SJCRH30 (cell line): ENCODE results near the gene KIAA1217. TPM values are rescaled to one million over a fixed set of nuclear protein-coding genes. Genes with fewer than 3 reads are reported as not detected.

ENCODE experiments used
- DNase-seq, 2 experiments: peaks; one replicate each; pipeline ENCODE4 v3.0.0-alpha.2; 2015 to 2020
- H3K27ac ChIP-seq: fragments of 250-450 bp; sonication (Bioruptor Pico); 2 replicates; pipeline ENCODE4 v1.5.1; 2020; ENCODE audit warnings: mild to moderate bottlenecking, moderate library complexity
- H3K27me3 ChIP-seq: fragments of 250-450 bp; sonication (Bioruptor Pico); 2 replicates; pipeline ENCODE4 v1.5.1; 2020; ENCODE audit warnings: mild to moderate bottlenecking, moderate library complexity
- H3K36me3 ChIP-seq: fragments of 250-450 bp; sonication (Bioruptor Pico); 2 replicates; pipeline ENCODE4 v1.5.1; 2020; ENCODE audit warnings: mild to moderate bottlenecking, moderate library complexity
- H3K4me1 ChIP-seq: fragments of 250-450 bp; sonication (Bioruptor Pico); 2 replicates; pipeline ENCODE4 v1.5.1; 2020; ENCODE audit warnings: mild to moderate bottlenecking, moderate library complexity
- H3K4me3 ChIP-seq: fragments of 250-450 bp; sonication (Bioruptor Pico); 2 replicates; pipeline ENCODE4 v1.5.1; 2020; ENCODE audit warnings: mild to moderate bottlenecking, moderate library complexity
- H3K9me3 ChIP-seq: fragments of 250-450 bp; sonication (Bioruptor Pico); replicated peaks from 2 replicates; pipeline ENCODE4 v1.5.1; 2020; ENCODE audit warnings: mild to moderate bottlenecking, moderate library complexity
- total RNA-seq: library from RNA; depleted of rRNA; stranded (reverse); fragments of >200 nt; shearing (Covaris generic); gene quantifications from 2 replicates; pipeline ENCODE4 v1.2.3, GENCODE V29; 2014

The KIAA1217 gene
- total RNA-seq, 1 experiment from 2014 or later = 29.7 TPM

GRCh38 chr10:24215603-24216002, 6.7 kb downstream of the KIAA1217 start:
- Histone ChIP-seq H3K36me3 (peaks cover 26% of the 10 kb centered on the region), H3K9me3 (no peaks in the 10 kb centered on the region; the same call in 1 of the 2 replicates), H3K4me3 (no peak overlapping the region), H3K27ac (no peak overlapping the region), H3K4me1 (peaks cover 15% of the 10 kb centered on the region), H3K27me3 (no peaks in the 10 kb centered on the region)
- no peak for DNase-seq

DNA sequence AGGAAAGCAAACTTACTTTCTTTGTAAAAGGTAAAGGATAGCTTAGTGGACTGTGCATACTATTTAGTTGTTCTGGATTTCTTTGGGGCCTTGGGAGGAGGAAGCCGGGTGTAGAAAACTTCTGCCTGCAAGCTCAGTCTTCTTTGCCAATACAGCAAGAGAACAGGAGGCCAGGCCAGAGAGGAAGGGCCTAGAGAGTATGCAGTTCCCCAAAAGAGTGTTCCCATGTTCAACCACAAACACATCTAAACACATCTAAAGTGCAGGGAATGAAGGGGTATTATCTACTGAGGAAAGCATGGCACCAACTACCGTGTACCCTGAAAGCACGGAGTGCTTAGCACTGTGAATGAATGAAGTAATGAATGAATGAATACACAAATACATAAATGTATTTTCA, 11.0 kb downstream of the KIAA1217 start:
- Histone ChIP-seq H3K9me3 (no peaks in the 10 kb centered on the region; the same call in 1 of the 2 replicates), H3K27ac (no peak overlapping the region), H3K36me3 (peaks cover 57% of the 10 kb centered on the region), H3K27me3 (no peaks in the 10 kb centered on the region), H3K4me3 (no peak overlapping the region), H3K4me1 (peaks cover 5% of the 10 kb centered on the region; the same call in 1 of the 2 replicates)
- no peak for DNase-seq

GRCh38 chr10:24223341-24223740, 14.4 kb downstream of the KIAA1217 start:
- peaks cover 81% of the 10 kb centered on the region for H3K36me3 ChIP-seq
- H3K4me3 ChIP-seq = no peak overlapping the region
- H3K4me1 ChIP-seq = no peaks in the 10 kb centered on the region
- DNase-seq = no peak
- H3K27me3 ChIP-seq = no peaks in the 10 kb centered on the region
- H3K27ac ChIP-seq = no peak overlapping the region
- no peaks in the 10 kb centered on the region for H3K9me3 ChIP-seq

DNA sequence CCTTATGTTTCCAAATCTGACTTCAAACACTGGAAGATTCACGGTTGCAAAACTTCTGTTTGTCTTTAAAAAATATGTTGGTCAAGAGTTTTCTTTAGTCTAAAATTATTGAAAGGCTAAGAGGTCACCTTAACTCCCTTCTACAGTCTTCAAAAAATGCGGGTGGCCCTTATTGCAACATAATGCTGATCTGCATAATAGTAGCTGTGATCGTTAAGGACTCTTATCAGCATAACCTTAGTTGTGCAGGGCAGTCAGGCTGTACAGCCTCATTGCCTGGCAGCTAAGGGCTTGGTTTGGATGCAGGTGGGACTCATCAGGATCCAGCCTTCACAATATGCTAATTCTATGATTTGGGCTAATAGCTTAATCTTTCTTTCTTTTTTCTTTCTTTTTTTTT, 15.0 kb downstream of the KIAA1217 start:
- Histone ChIP-seq H3K9me3 (no peaks in the 10 kb centered on the region), H3K4me3 (no peak overlapping the region), H3K4me1 (no peaks in the 10 kb centered on the region), H3K36me3 (peaks cover 81% of the 10 kb centered on the region), H3K27me3 (no peaks in the 10 kb centered on the region), H3K27ac (no peak overlapping the region)
- no peak for DNase-seq

DNA sequence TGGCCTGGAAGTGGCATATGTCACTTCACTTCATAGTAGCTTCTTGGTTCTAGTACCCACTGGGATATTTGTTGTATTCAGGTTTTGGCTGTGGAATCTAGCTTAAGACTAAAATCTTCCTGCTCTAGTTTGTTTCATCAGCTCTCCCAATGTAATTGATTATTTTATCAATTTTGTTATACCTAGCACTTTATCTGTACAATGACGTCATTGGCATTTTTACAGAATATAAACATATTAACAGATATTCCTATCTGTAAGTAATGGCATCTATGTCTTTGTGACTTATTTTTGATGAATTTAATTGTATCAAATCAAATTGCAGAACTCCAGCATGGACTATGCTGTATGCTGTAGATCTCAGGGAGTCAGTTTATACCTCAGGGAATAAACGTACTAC, 19.7 kb downstream of the KIAA1217 start:
- H3K36me3 ChIP-seq = peaks cover 68% of the 10 kb centered on the region
- no peak overlapping the region for H3K27ac ChIP-seq
- no peaks in the 10 kb centered on the region; the same call in 1 of the 2 replicates for H3K4me1 ChIP-seq
- no peak overlapping the region for H3K4me3 ChIP-seq
- DNase-seq = no peak
- no peaks in the 10 kb centered on the region for H3K9me3 ChIP-seq
- no peaks in the 10 kb centered on the region for H3K27me3 ChIP-seq

- Histone ChIP-seq H3K36me3 (peaks cover 60% of the 10 kb centered on the region), H3K4me3 (no peak overlapping the region), H3K4me1 (no peaks in the 10 kb centered on the region; the same call in none of the 2 replicates), H3K27me3 (no peaks in the 10 kb centered on the region), H3K9me3 (no peaks in the 10 kb centered on the region), H3K27ac (no peak overlapping the region)
- DNase-seq = no peak
These were observed 21.0 kb downstream of the KIAA1217 start for GRCh38 chr10:24229909-24230308.

- H3K27me3 ChIP-seq = no peaks in the 10 kb centered on the region
- no peak overlapping the region for H3K4me3 ChIP-seq
- no peak for DNase-seq
- no peaks in the 10 kb centered on the region; the same call in none of the 2 replicates for H3K4me1 ChIP-seq
- H3K27ac ChIP-seq = no peak overlapping the region
- H3K36me3 ChIP-seq = peaks cover 47% of the 10 kb centered on the region
- H3K9me3 ChIP-seq = no peaks in the 10 kb centered on the region
These were observed 22.3 kb downstream of the KIAA1217 start for GRCh38 chr10:24231200-24231599.

DNA sequence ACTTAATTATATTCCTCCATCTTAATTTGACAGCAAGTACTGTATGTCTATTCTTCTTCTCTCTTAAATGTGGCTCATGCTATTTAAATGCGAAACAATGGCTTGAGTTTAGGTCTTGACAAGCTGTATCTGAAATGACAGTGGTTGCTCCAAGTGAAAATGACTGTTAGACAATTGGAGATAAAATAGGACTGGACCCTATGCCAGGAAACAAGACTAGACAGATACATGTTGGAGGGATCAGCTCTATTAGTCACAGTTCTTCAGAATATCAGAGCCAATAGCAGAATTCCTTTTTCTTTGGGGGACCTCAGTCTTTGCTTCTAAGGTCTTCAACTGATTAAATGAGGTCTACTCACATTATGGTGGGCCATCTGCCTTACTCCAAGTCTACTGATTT, 25.8 kb downstream of the KIAA1217 start:
- no peak for DNase-seq
- Histone ChIP-seq H3K36me3 (peaks cover 22% of the 10 kb centered on the region), H3K4me1 (no peaks in the 10 kb centered on the region; the same call in none of the 2 replicates), H3K27ac (no peak overlapping the region; the same call in 1 of the 2 replicates), H3K4me3 (no peak overlapping the region), H3K27me3 (no peaks in the 10 kb centered on the region), H3K9me3 (no peaks in the 10 kb centered on the region)

DNA sequence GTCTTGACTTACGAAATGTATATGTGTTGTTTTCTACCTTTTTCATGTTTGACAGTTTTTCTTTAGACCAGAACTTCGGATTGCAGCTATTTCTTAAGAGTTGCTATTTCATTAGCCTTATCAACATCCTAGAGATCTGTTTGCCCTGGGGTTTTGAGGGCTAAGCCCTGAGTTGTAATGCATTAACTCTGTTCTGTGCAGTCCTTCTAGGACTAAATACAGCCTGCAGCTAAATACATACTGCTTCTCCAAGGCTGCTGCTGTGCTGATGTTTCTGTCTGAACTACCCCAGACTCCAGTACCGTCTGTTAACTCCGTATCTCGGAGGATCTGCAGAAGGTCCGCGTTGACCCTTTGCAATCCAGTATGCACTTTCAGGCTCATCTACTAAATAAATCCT, 26.5 kb downstream of the KIAA1217 start:
- no peaks in the 10 kb centered on the region; the same call in none of the 2 replicates for H3K4me1 ChIP-seq
- no peak for DNase-seq
- peaks cover 19% of the 10 kb centered on the region for H3K36me3 ChIP-seq
- H3K4me3 ChIP-seq = no peak overlapping the region
- no peaks in the 10 kb centered on the region for H3K9me3 ChIP-seq
- H3K27me3 ChIP-seq = no peaks in the 10 kb centered on the region
- no peak overlapping the region for H3K27ac ChIP-seq

DNA sequence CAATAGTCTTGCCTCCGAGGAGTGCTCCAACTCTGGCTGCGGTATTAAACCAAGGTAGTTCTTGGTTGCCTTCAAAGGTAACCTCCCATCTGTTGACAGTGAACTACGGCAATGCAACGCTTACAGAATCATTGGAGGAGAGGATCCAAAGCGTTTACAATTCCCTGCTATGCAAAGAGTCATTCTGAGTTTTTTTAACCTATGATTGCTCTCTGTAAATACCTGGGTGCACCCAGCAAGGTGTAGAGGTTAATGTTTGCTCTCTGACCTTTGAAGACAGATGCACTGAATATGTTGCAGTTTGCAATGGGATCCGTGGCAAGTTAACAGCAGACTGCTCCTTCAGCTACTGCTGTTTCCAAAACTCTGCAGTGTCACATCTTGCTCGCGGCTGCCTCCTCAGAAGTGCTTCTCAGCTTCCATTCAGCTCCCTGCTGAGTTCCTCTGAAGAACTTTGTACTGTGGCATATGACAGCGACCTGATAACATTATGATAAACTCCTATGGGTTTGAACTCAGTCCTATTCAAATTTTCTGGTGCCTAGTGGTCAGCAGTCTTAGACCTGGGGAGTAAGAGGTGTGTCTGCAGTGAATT, 29.0 kb downstream of the KIAA1217 start:
- H3K36me3 ChIP-seq = peaks cover 7% of the 10 kb centered on the region
- H3K4me3 ChIP-seq = no peak overlapping the region
- no peaks in the 10 kb centered on the region for H3K27me3 ChIP-seq
- no peaks in the 10 kb centered on the region for H3K9me3 ChIP-seq
- no peak for DNase-seq
- H3K4me1 ChIP-seq = no peaks in the 10 kb centered on the region; the same call in none of the 2 replicates
- no peak overlapping the region for H3K27ac ChIP-seq

- Histone ChIP-seq H3K4me3 (no peak overlapping the region), H3K36me3 (peaks cover 7% of the 10 kb centered on the region), H3K27me3 (no peaks in the 10 kb centered on the region), H3K4me1 (no peaks in the 10 kb centered on the region; the same call in 1 of the 2 replicates), H3K27ac (no peak overlapping the region), H3K9me3 (no peaks in the 10 kb centered on the region)
- no peak for DNase-seq
These were observed 29.7 kb downstream of the KIAA1217 start for GRCh38 chr10:24238519-24239247.

DNA sequence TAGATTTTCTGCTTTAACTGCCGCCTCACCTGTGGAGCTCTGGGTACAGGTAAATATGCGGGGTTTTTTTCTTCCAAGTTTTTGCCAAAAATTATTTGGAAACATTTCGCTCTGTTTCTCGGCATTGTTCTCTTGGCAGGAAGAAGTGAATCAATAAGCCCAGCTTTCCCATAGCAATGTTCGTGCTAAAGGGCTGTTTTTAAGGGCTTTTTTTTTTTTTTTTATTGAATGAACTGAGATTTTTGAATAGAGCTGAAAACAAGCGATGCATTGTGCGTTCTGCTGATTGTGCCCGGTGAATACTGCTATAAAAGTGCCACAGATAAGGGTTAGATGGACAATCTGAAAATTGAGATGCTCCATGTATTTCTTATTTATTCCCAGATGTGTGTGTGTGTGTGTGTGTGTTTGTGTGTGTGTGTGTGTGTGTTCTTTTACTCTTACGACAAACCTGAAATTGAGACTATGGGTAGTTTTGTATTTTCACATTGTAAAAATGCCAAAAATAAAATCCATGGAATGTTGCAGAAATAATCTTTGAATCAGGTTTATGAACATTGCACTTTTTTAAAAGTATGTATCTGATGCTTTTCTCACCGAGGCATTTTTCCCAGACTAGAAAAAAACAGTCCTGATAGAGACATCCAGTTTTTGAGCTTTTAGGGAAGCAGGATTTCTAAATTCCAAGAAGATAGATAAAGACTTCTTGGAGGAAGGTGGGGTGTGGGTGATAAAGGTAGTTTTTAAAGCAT, 30.5 kb downstream of the KIAA1217 start:
- Histone ChIP-seq H3K36me3 (peaks cover 7% of the 10 kb centered on the region), H3K27me3 (no peaks in the 10 kb centered on the region), H3K4me1 (no peaks in the 10 kb centered on the region; the same call in 1 of the 2 replicates), H3K9me3 (no peaks in the 10 kb centered on the region), H3K4me3 (no peak overlapping the region), H3K27ac (no peak overlapping the region)
- DNase-seq = no peak

- H3K36me3 ChIP-seq = peaks cover 6% of the 10 kb centered on the region
- no peaks in the 10 kb centered on the region for H3K27me3 ChIP-seq
- H3K4me1 ChIP-seq = no peaks in the 10 kb centered on the region; the same call in 1 of the 2 replicates
- no peak overlapping the region for H3K4me3 ChIP-seq
- H3K9me3 ChIP-seq = no peaks in the 10 kb centered on the region
- DNase-seq = peak; percentile 15 to 37
- no peak overlapping the region for H3K27ac ChIP-seq
These were observed 31.3 kb downstream of the KIAA1217 start for GRCh38 chr10:24240041-24240751.

DNA sequence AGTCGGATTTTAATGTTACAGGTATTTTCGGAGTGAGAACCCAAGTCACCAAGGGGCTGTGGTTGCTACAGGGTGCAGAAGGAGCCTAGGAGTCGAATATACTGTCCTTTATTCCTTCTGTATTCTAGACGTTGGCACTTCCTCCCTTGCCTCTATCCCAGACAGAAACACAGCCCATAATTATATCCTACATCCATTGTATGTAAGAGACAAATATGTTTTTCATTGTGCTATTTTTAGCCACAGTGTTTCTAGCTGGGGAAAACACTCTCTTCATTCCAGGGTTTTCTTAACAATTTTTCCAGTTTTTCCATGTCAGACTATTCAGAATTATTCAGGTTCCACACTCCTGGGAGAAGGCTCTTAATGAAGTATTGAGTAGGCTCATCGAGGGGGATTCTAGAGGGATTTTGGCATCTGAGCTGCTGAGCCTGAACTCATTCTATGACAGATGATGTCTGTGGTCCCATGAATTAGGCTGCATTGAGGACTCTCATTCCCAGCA, 32.6 kb downstream of the KIAA1217 start:
- H3K4me3 ChIP-seq = no peak overlapping the region
- no peaks in the 10 kb centered on the region for H3K9me3 ChIP-seq
- H3K36me3 ChIP-seq = peaks cover 12% of the 10 kb centered on the region
- no peaks in the 10 kb centered on the region; the same call in 1 of the 2 replicates for H3K4me1 ChIP-seq
- H3K27ac ChIP-seq = no peak overlapping the region
- no peaks in the 10 kb centered on the region for H3K27me3 ChIP-seq
- no peak for DNase-seq
